Spleen (tissue), 11 donors: ENCODE results near the gene CDX1. TPM values are rescaled to one million over a fixed set of nuclear protein-coding genes. Genes with fewer than 3 reads are reported as not detected.

Experiments used
- DNase-seq: peaks from one replicate; pipeline ENCODE4 v3.0.0-alpha.2; 2020
- H3K27ac ChIP-seq, 8 donors: fragments of 200-600 bp; sonication (generic) in 7 of 8; 1 replicate in 4 of 8; 2 replicates in 4 of 8; pipeline versions ENCODE4 v1.5.0 to v1.8.0; 2016 to 2021; ENCODE audit warnings: inconsistent platforms in 4 of 8, mild to moderate bottlenecking in 4 of 8, moderate library complexity in 1 of 8
- H3K27me3 ChIP-seq, 7 donors: fragments of 200-600 bp; sonication (generic) in 6 of 7; replicated peaks in 1 of 7; 1 replicate in 4 of 7; 2 replicates in 3 of 7; pipeline versions ENCODE4 v1.5.0 to v1.8.0; 2016 to 2021; ENCODE audit warnings: inconsistent platforms in 3 of 7, mild to moderate bottlenecking in 1 of 7
- H3K36me3 ChIP-seq, 6 donors: fragments of 200-600 bp; sonication (generic) in 5 of 6; 1 replicate in 4 of 6; 2 replicates in 2 of 6; pipeline versions ENCODE4 v1.5.0 to v1.8.0; 2016 to 2021; ENCODE audit warnings: inconsistent platforms in 2 of 6
- H3K4me1 ChIP-seq, 6 donors: fragments of 200-600 bp; sonication (generic) in 5 of 6; 1 replicate in 3 of 6; 2 replicates in 3 of 6; pipeline versions ENCODE4 v1.5.0 to v1.8.0; 2016 to 2021; ENCODE audit warnings: inconsistent platforms in 3 of 6
- H3K4me3 ChIP-seq, 8 donors: fragments of 200-600 bp; sonication (generic) in 7 of 8; 1 replicate in 4 of 8; 2 replicates in 4 of 8; pipeline versions ENCODE4 v1.5.0 to v1.8.0; 2016 to 2021; ENCODE audit warnings: inconsistent platforms in 4 of 8, mild to moderate bottlenecking in 4 of 8, moderate library complexity in 2 of 8
- H3K9me3 ChIP-seq, 8 donors: fragments of 200-600 bp; sonication (generic) in 7 of 8; 1 replicate in 4 of 8; 2 replicates in 4 of 8; pipeline versions ENCODE4 v1.5.0 to v1.8.0; 2016 to 2021; ENCODE audit warnings: inconsistent platforms in 4 of 8
- POLR2A ChIP-seq, 3 donors: fragments of 450-650 bp; IDR thresholded peaks; one replicate each; pipeline ENCODE4 v1.5.1; 2017; ENCODE audit warnings: antibody characterized with exemption in 3 of 3, mild to moderate bottlenecking in 1 of 3
- POLR2AphosphoS5 ChIP-seq, 3 donors: sonication (generic); formaldehyde crosslinking; IDR thresholded peaks; one replicate each; pipeline ENCODE4 v1.5.1; 2017; ENCODE audit warnings: antibody characterized with exemption in 3 of 3
- WGBS, 5 donors: extraction: QIAGEN DNeasy Blood & Tissue Kit in 3 of 5; methylation state at CpG; one replicate each; pipeline versions ENCODE4 v1.1.5 to v1.1.7; 2013 to 2018; 5-methylcytosine and 5-hydroxymethylcytosine counted together
- intact Hi-C: fragments of 100-400 bp; cut with DNase I; formaldehyde crosslinking; loops from one replicate; pipeline ENCODE4 v1.15.0; 2023; ENCODE audit warnings: low total_unique reads
- polyA plus RNA-seq, 3 donors: library from polyadenylated mRNA; stranded (reverse); fragments of 200-250 nt; gene quantifications; one replicate each; pipeline ENCODE4 v1.2.1, GENCODE V29; 2013
- total RNA-seq, 7 donors: library from RNA; depleted of rRNA in 3 of 7; stranded (reverse); fragments of >200 nt in 3 of 7; fragmentation: NEBNext Ultra II Directional in 4 of 7; extraction: Animal tissue kit (Norgen Biotek cat#: 25700) in 4 of 7; gene quantifications; one replicate each; pipeline versions ENCODE4 v1.1.0 to v1.2.1, GENCODE V29; 2016 to 2021
- TF ChIP-seq, protein P1 (sequence below), 11 experiments: fragments of 200-600 bp in 7 of 11; fragments of 450-650 bp in 4 of 11; sonication (generic) in 4 of 11; IDR thresholded peaks in 8 of 11; conservative IDR thresholded peaks in 3 of 11; 1 replicate in 7 of 11; 2 replicates in 4 of 11; pipeline versions ENCODE4 v1.4.0 to v1.8.0; 2016 to 2021; ENCODE audit warnings: antibody characterized with exemption in 11 of 11, inconsistent platforms in 4 of 11, mild to moderate bottlenecking in 1 of 11
- donor health status: healthy with polysubstance abuse.
- donor health status: DM: no; HTN: no; CAD: no; lungs with moderate emphysema.
- donor health status: DM: no; HTN: no; CAD: no.
- donor health status: Bipolar disorder and iron deficiency.
- donor health status: healthy.
- donor health status: DM: no; HTN: no; CAD: no.
- donor health status: DM: yes; HTN: yes; CAD: no.

CDX1 gene
- total and polyA plus RNA-seq, 10 donors, result 0.25 to 1.3 (median 0.41) TPM; not detected in 5

GRCh38 chr5:150154618-150155128 is 11.9 kb upstream of the CDX1 start:
- peaks cover 0 to 3% (median 0%) of the 10 kb centered on the region in 6 donors for H3K36me3 ChIP-seq
- peak overlapping the region; percentile 19 to 83 (median 75) for H3K27ac ChIP-seq
- peaks cover 11 to 63% (median 17%) of the 10 kb centered on the region in 6 donors for H3K4me1 ChIP-seq
- TF ChIP-seq POLR2AphosphoS5 (IDR thresholded peaks at IDR 0.05) (no peak), POLR2A (IDR thresholded peaks at IDR 0.05) (no peak)
- TF ChIP-seq, protein P1, sequence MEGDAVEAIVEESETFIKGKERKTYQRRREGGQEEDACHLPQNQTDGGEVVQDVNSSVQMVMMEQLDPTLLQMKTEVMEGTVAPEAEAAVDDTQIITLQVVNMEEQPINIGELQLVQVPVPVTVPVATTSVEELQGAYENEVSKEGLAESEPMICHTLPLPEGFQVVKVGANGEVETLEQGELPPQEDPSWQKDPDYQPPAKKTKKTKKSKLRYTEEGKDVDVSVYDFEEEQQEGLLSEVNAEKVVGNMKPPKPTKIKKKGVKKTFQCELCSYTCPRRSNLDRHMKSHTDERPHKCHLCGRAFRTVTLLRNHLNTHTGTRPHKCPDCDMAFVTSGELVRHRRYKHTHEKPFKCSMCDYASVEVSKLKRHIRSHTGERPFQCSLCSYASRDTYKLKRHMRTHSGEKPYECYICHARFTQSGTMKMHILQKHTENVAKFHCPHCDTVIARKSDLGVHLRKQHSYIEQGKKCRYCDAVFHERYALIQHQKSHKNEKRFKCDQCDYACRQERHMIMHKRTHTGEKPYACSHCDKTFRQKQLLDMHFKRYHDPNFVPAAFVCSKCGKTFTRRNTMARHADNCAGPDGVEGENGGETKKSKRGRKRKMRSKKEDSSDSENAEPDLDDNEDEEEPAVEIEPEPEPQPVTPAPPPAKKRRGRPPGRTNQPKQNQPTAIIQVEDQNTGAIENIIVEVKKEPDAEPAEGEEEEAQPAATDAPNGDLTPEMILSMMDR (IDR thresholded peaks at IDR 0.05 in 8 of 11, conservative IDR thresholded peaks at IDR 0.05 in 3 of 11), result no peak
- intact Hi-C loops, result no loop called here
- no peaks in the 10 kb centered on the region for H3K9me3 ChIP-seq
- WGBS, 5 donors, result 64 to 71% (median 67%) methylated on average over 7 of the region's 7 CpGs
- peak overlapping the region; percentile 6 to 71 (median 44) for H3K4me3 ChIP-seq
- no peak for DNase-seq
- peaks cover 0 to 19% (median 0%) of the 10 kb centered on the region in 7 donors for H3K27me3 ChIP-seq

DNA sequence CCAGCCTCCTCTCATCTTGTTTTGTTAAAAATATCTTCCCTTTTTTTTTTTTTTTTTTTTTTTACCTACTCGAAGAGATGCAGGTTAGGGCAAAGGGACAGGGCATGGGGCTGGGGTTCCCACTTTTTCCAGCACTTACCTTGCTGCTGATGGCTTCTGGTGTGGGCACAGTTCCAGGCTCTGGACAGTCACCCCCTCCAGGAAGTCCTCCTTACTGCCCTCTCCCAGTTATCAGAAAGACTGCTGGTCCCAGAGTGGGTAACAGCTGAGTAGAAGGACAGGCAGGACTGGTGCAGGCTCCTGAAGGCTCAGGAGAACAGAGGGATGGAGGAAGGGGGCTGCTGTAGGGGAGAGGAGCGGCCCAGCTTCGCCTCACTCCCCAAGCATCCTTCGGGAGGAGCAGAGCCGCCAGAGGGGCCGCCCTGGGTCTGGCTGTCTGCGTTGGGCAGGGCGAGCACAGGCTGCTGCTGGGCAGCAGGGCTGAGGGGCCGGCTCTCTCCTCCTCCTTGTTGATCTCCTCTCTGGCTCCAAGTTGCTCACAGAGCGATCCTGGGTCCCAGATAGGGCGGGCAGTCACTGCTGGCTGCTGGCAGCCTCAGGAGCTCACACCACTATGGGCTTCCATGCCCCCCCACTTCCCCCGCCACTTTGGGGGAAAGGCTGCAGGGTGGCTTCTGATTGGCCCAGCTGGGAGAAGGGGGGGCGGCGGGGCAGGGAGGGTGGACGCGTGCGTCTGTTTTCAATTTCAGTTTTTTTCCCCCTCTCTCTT is 11.1 kb upstream of the CDX1 start, which contains the start of gene PDGFRB:
TSS of gene PDGFRB (minus strand) at position 588 of the 769 bp plus-strand sequence. CDS start 18,798 bp downstream, outside the sequence.
- intact Hi-C loops, result no loop called here
- DNase-seq, result peak; percentile 90
- 6 to 10% (median 8%) methylated on average over 17 of the region's 17 CpGs for WGBS, 5 donors
- peaks cover 0 to 19% (median 0%) of the 10 kb centered on the region in 7 donors for H3K27me3 ChIP-seq
- H3K27ac ChIP-seq, result peak within 1 kb of the TSS; percentile 19 to 83 (median 75)
- TF ChIP-seq, protein P1 (IDR thresholded peaks at IDR 0.05 in 8 of 11, conservative IDR thresholded peaks at IDR 0.05 in 3 of 11), result no peak
- TF ChIP-seq POLR2AphosphoS5 (IDR thresholded peaks at IDR 0.05) (peak; percentile 62 to 88 (median 79)), POLR2A (IDR thresholded peaks at IDR 0.05) (peak in 1 of 3 donors; percentile 34)
- no peaks in the 10 kb centered on the region for H3K9me3 ChIP-seq
- peaks cover 0 to 3% (median 0%) of the 10 kb centered on the region in 6 donors for H3K36me3 ChIP-seq
- peak within 1 kb of the TSS; percentile 31 to 71 (median 44) for H3K4me3 ChIP-seq
- peaks cover 11 to 63% (median 22%) of the 10 kb centered on the region in 6 donors for H3K4me1 ChIP-seq

DNA sequence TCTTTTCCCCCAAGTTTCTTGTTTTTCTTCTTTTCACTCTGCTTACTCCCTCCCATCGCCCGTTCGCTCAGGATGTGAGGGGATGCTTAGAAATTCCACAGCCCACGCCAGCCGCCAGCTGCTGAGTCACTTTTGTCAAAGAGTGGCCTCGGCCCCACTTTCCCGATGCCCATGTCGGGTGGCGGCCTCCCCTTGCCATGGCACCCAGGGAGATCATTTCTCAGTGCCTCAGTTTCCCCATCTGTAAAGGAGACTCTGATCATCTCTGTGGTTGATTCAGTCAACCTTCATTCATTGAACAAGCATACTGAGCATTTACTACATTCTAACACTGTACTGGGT is 10.6 kb upstream of the CDX1 start:
- no peaks in the 10 kb centered on the region for H3K9me3 ChIP-seq
- no peak for DNase-seq
- intact Hi-C loops, result no loop called here
- peaks cover 11 to 65% (median 22%) of the 10 kb centered on the region in 6 donors for H3K4me1 ChIP-seq
- WGBS, 5 donors, result 2 to 8% (median 3%) methylated on average over 9 of the region's 9 CpGs
- H3K36me3 ChIP-seq, result peaks cover 0 to 3% (median 0%) of the 10 kb centered on the region in 6 donors
- H3K27me3 ChIP-seq, result peaks cover 0 to 19% (median 0%) of the 10 kb centered on the region in 7 donors
- TF ChIP-seq POLR2A (IDR thresholded peaks at IDR 0.05), result no peak
- TF ChIP-seq, protein P1 (IDR thresholded peaks at IDR 0.05 in 8 of 11, conservative IDR thresholded peaks at IDR 0.05 in 3 of 11), result no peak
- no peak for TF ChIP-seq POLR2AphosphoS5 (IDR thresholded peaks at IDR 0.05)
- peak overlapping the region; percentile 31 to 71 (median 44) for H3K4me3 ChIP-seq
- H3K27ac ChIP-seq, result peak overlapping the region in 7 of 8 donors; percentile 63 to 83 (median 78)

GRCh38 chr5:150156540-150156939 is 10.0 kb upstream of the CDX1 start:
- Histone ChIP-seq H3K27me3 (peaks cover 0 to 19% (median 0%) of the 10 kb centered on the region in 7 donors), H3K4me3 (peak overlapping the region in 3 of 8 donors; percentile 44 to 71 (median 51)), H3K4me1 (peaks cover 11 to 70% (median 25%) of the 10 kb centered on the region in 6 donors), H3K9me3 (no peaks in the 10 kb centered on the region), H3K27ac (peak overlapping the region in 7 of 8 donors; percentile 63 to 83 (median 78)), H3K36me3 (peaks cover 0 to 3% (median 0%) of the 10 kb centered on the region in 6 donors)
- no peak for DNase-seq
- no peak for TF ChIP-seq POLR2AphosphoS5 (IDR thresholded peaks at IDR 0.05)
- TF ChIP-seq, protein P1 (IDR thresholded peaks at IDR 0.05 in 8 of 11, conservative IDR thresholded peaks at IDR 0.05 in 3 of 11), result no peak
- TF ChIP-seq POLR2A (IDR thresholded peaks at IDR 0.05), result no peak
- WGBS, 5 donors, result 73 to 83% (median 80%) methylated on average over 4 of the region's 4 CpGs
- intact Hi-C loops, result no loop called here
